HL-60 (cell line): ENCODE measurements around the gene FAM200B.

Source experiments
- CTCF ChIP-seq: IDR thresholded peaks from one replicate; pipeline ENCODE4 v1.5.1; 2011; ENCODE audit warnings: low read length, control low read depth, inconsistent platforms; ENCODE audit not compliant: insufficient read depth
- POLR2AphosphoS5 ChIP-seq: IDR thresholded peaks from 2 replicates; pipeline ENCODE4 v1.6.1; 2012; ENCODE audit warnings: low read depth

DNA sequence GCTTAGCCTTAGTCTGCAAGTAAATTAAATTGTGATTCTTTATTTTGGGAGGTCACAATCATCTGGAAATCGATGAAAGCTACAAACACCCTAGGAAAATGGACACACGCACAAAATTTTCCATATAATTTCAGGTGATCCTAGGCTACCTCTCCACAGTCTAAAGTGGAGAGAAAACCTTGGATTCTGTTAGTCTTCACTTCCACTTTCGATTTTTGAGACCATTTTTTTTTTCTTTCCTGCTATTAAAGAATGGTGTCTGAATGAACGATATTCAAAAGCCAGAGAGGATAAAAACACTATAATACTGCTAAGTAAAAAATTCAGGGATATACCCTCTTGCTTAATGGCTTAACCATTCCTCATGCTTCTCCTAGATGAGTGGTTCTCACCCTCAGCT lies 28.2 kb upstream of the FAM200B start:
- TF ChIP-seq CTCF (no peak), POLR2AphosphoS5 (no peak)
